SK-N-MC (cell line): ENCODE measurements around the gene GNAQ.

Experiments
- EZH2 ChIP-seq: fragments of 200-600 bp; sonication (generic); IDR thresholded peaks from one replicate; pipeline ENCODE4 v1.6.1; 2017; ENCODE audit warnings: antibody characterized with exemption
- POLR2AphosphoS5 ChIP-seq: IDR thresholded peaks from 2 replicates; pipeline ENCODE4 v1.6.1; 2012; ENCODE audit warnings: mild to moderate bottlenecking, low read depth, low read length, borderline replicate concordance

DNA sequence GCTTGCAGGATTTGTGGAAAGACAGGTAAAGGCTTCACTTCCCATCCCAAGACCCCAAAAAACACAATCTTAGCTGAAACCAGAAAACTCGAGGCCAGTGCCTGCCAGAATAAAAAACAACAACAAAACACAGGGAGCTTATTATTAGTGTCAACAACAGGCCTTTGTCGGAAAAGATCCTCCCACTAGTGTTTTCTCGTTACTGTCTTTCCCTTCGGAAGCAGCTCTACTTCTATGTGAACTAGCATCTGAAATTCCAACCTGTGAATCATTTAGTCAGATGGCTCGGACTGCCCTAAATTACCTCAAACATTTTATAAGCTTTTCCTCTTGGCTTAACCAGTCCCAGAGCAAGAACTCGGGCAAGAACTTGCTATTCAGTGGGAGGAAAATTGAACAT lies 261.3 kb downstream of the GNAQ start:
- no peak for TF ChIP-seq EZH2
- no peak for TF ChIP-seq POLR2AphosphoS5
